Activated CD4-positive, CD25-positive, alpha-beta regulatory T cell treated with anti-CD3 and anti-CD28 coated beads, Interleukin-2, amount 50 U/mL, for 24 hours (primary cell): ENCODE measurements around the gene TCTN1.
"Not testable (repeated sequence)": the region's sequence is repeated elsewhere in the genome, so short reads cannot be mapped to it uniquely, and the experiment has no call there.

Experiments used
- ATAC-seq, 2 donors: fragments of 150-1000 bp; cut with Tn5 transposase; one replicate each; pipeline ENCODE4 v1.10.0; 2021; ENCODE audit warnings: mild to moderate bottlenecking in 1 of 2, moderate library complexity in 1 of 2

The TCTN1 gene

DNA sequence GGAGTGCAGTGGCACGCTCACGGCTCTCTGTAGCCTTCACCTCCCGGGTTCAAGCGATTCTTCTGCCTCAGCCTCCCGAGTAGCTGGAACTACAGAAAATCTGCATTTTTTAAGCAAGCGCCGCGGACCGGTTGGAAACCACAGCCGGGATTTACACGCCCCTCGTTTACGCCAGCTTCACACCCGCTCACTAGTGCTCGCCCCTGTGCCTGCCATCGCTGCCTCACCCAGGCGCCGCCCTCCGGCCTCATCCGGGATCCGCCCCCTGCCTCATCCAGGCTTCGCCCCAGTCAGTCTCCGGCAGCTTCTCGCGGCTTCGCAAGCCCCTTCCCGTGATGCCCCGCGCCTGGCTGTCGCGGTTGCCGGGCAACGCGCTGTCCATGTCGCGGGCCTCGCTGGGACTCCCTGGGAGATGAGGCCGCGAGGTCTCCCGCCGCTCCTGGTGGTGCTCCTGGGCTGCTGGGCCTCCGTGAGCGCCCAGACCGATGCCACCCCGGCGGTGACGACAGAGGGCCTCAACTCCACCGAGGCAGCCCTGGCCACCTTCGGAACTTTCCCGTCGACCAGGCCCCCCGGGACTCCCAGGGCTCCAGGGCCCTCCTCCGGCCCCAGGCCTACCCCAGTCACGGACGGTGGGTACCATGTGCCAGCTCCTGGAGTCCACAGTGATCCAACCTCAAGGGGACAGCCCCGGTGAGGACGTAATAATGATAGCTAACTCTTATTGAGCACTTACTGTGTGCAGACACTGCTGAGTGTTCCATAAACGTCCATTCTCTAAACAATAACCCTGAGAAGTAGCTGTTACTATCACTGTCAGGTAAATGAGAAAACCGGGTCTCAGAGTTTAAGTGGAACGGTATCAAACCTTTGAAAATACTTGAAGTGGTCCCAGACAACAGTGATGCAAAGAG is at the start of gene TCTN1:
Gene TCTN1 (plus strand): TSS at position 359 of the 914 bp plus-strand sequence. CDS start 54 bp downstream, at position 413.
- ATAC-seq, result peak; percentile 99 to 100

DNA sequence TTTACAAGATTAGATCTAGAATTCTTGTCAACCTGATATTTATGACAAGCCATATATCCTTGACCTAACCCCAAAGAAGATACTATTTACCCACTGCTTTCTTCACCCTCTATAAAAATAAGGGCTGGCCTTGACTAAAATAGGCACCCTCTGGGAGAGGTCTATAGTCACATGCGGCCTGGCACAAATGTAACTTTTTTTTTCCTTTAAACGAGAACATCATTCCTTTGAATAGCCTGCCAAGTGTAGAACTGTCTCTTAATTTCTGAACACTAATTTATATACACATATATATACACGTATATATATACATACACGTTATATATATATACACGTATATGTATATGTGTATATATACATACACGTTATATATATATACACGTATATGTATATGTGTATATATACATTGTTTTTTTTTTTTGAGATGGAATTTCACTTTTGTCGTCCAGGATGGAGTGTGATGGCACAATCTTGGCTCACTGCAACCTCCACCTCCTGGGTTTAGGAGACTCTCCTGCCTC is 49.4 kb upstream of the TCTN1 start:
- no peak for ATAC-seq

DNA sequence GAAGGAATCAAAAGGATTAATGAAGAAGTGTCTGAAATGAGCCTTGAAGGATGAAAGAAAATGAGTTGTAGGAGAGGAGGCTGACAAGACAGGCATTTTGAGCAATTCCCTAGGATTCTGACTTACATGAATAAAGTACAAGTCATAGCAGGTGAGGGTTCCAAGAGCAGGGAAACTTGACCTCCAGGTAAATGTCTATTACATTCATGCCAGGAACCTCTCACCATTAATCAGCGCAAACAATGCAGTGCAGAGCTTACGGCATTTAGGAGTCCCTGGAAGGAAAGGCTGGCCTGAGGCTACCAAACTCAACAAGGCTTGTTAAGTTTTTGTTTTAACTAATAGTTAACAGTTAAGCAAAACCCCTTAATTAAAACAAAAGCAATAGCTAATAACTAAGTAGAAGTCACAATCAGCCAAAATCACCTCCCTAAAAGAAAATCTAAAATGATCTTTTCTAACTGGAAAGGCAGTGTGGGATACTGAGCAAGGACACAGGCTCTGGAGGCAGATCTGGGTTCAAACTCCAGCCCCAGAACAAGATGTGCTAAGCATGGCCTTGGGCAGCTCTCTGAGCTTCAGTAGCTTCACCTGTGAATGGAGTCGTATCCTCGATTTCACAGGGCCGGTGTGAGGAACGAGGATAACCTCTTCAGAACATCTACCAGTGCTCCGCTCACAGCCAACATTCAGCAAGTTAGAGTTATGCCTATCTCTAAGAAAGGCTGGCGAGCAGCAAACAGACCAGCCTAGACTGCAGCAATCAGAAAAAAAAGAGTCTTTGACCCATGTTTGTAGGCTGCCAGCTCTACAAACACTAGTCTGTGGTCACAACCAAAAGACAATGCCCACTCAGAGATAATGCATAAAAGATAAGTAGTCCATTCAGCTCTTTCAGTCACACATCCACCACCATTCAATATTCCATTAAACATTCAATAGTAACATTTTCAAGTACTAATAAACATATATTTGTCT is 47.7 kb upstream of the TCTN1 start:
- no peak for ATAC-seq

DNA sequence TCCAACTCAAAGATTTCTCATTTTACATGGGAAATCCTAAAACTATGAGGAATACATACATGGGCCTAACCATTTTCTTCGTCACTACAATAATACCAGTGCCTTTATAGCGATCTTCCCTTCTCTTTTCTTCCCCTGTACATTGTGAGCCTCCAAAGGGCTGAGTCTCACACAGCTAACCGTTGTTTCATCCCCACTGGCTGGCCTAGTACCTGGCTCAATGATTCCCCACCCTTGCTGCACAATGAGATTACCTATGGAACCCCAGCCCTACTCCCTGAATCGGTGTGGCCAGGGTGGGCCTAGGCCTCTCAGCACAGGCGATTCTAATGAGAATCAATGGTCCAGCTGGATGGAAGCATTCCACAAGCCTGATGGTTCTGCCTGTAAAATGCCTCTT is 46.9 kb upstream of the TCTN1 start:
- ATAC-seq, result no peak

DNA sequence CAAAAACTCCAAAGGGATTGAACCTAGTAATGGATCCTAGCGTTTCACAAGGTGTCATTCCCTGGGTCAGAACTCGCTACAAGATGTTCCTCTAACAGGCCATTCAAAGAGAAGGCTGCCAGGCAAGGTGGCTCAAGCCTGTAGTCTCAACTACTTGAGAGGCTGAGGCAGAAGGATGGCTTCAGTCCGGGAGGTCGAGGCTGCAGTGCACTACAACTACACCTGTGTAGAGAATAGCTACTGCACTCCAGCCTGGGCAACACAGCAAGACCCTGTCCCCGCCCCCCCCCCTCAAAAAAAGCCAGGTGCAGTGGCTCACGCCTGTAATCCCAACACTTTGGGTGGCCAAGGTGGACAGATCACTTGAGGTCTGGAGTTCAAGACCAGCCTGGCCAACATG is 45.2 kb upstream of the TCTN1 start:
- no peak for ATAC-seq

DNA sequence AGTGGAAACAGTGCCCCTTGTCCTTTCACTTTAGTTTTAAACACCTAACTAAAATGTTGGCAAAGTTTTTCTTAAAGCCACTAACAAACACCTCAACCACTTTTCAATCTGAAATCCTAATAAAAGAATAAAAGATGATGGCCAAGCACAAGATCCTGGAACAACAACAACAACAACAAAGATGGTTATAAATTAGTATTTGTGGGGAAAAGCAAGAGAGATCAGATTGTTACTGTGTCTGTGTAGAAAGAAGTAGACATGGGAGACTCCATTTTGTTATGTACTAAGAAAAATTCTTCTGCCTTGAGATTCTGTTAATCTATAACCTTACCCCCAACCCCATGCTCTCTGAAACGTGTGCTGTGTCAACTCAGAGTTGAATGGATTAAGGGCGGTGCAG is 44.1 kb upstream of the TCTN1 start:
- ATAC-seq, result not testable (repeated sequence)

DNA sequence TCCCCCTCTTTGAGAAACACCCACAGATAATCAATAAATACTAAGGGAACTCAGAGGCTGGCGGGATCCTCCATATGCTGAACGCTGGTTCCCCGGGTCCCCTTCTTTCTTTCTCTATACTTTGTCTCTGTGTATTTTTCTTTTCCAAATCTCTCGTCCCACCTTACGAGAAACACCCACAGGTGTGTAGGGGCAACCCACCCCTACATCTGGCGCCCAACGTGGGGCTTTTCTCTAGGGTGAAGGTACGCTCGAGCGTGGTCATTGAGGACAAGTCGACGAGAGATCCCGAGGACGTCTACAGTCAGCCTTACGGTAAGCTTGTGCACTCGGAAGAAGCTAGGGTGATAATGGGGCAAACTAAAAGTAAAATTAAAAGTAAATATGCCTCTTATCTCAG is 43.1 kb upstream of the TCTN1 start:
- ATAC-seq, result not testable (repeated sequence)

DNA sequence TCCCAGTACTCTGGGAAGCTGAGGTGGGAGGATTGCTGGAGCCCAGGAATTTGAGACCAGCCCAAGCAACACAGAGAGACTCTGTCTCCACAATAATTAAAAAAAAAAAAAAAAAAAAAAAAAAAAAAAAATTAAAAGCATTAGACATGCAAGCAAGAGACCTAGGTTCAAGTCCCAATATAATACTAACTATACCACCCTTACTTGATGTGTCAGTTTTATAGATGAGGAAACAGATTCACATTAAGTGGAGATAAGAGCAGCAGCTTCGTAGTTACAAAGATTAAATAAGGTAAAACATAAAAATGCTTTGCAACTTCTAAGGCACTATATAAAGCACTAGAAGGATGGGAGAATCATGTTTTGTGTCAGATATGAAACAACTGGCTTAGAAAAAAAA is 39.9 kb upstream of the TCTN1 start:
- ATAC-seq, result no peak

DNA sequence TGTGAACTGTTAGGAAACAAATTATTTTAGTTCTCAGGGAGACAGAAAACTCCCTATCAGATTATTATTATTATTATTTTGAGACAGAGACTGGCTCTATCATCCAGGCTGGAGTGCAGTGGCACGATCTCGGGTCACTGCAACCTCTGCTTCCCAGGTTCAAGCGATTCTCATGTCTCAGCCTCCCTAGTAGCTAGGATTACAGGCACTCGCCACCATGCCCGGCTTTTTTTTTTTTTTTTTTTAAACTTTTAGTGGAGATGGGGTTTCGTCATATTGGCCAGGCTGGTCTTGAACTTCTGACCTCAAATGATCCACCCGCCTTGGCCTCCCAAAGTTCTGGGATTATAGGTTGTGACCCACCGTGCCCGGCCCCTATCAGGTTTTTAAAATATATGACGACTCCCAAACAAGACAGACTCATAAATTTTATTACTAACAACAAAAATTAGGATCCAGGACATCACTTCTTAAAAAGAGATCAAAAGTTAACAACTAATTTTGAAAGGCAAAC is 39.2 kb upstream of the TCTN1 start:
- ATAC-seq, result not testable (repeated sequence)

DNA sequence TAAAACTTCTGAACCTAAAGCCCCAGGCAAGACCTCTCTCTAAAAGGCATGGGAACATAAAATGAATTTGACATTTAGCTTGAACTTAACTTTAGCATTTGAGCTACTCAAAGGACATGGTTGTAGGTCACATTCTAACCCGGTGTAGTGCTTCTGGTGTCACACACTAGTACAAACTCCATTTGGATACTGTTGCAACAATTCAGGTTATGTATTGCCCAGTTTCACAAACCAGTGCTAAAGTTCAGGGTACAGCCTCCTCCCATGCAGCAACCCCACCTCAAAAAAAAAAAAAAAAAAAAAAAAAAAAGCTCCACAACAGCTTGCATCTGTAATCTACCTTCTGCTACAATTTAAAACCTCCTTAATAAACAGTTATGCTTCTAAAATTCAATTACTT is 38.6 kb upstream of the TCTN1 start:
- ATAC-seq, result no peak

DNA sequence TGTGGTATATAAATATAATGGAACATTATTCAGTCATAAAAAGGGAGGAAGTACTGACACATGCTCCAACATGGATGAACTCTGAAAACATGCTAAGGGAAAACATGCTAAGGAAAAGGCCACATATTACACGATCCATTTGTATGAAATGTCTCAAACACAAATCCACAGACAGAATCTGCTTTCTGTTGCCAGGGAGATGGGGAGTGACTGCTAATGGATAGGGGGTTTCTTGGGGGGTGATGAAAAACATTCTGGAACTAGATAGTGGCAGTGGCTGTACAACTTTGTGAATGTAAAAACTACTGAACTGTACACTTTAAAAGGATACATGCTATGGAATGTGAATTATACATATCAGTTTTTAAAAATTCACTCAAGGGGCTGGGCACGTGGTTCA is 37.4 kb upstream of the TCTN1 start:
- ATAC-seq, result no peak

DNA sequence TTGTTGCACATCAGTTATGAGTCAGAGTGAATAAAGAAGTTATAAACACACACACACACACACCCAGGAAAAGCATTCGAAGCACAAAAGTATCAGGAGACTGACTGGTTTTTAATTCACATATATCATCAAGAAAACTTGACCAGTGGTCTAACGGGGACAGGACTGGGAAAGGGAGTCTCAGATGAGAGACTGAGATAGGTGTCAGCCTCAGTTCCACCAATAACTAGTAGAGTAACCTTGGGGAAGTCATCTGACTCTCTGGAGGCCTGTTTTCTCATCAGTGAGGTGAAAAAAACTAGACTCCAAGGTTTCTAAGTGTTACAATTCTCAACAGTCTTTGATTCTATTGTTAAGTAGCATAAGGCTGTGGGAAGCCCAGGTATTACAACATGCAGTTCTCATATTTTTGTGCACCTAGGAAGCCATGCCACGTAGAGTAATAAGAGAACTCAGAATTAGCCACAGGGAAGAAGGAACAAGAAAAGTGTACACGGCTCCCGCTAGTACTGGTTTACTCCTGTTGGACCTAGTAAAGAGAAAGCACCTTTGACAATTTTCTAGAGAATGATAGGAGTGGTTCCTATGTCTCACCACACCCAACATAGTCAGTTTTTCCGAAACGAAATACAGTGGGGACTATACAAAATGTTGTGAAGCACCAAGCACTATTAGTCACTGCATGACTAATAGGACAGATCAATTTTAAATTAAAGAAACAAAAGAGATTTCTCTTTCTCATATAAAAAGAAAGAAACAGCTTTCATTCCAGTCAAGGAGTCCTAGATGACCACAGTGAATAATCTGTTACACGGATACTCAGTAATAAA is 35.9 kb upstream of the TCTN1 start:
- ATAC-seq, result peak; percentile 71

DNA sequence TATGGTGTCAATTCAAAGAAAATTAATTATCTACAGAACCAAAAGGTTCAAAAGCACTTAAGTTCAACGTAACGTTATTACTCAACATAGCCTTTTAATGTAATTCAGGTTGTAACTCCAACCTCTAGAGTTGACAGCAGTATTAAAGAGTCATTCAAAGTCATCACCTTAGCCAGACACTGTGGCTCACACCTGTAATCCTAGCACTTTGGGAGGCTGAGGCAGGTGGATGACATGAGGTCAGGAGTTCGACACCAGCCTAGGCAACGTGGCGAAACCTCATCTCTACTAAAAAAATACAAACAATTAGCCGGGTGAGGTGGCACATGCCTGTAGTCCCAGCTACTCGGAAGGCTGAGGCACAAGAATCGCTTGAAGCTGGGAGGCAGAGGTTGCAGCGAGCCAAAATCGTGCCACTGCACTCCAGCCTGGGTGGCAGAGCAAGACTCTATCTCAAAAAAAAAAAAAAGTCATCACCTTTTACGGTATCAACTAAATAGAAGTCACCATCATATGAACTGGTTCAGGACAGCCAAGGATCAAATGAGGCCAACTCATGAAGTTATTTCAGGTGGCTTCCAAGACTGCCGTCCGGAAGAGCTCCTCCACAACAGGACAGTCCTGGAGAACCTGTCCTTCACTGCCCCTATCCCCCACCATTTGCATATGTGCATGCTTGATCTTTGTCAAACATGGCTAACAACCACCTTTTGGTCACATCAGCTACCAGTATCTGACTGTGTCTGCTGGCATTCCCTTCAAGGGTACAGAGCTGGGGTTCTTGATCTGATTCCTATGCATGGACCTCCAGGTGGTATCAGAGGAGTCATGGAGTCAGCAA is 35.0 kb upstream of the TCTN1 start:
- ATAC-seq, result peak; percentile 39 to 71

DNA sequence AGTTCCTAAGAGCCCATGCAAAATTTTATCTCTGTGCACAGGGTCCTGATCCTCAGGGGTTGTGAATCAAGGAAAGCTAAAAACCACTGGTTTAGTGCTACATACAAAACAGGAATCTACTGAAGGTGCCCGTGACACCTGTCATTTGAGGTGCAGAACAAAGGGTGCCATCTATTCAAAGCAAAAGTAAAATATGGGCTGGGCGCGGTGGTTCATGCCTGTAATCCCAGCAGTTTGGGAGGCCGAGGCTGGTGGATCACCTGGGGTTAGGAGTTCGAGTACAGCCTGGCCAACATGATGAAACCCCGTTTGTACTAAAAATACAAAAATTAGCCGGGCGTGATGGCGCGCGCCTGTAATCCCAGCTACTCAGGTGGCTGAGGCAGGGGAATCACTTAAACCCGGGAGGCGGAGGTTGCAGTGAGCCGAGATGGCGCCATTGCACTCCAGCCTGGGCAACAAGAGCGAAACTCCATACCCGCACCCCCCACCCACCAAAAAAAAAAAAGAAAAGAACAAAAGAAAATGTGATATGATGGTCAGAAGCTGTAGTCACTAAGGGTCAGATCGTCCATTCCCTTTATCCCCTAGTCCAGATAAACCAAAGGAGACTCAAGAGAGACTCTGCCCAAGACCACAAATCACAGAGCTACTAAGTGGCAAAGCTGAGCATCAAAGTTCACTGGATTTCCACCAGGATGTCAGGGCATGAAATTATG is 34.2 kb upstream of the TCTN1 start:
- no peak for ATAC-seq

DNA sequence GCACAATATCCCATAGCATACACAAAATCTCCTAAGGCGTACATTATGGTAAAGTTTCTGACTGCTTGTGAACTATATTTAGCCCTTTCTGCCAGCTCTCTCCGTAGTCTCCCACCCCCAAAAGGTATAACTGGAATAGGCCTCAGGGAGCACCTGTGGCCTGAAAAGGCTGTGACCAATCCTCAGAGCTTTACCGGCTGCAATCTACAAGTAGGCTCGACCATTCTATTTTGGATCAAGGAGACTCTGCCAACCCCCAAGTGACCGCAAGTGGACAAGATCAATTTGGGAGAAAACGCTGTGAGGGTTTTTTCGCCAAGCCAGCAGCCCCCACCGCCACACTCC is 32.0 kb upstream of the TCTN1 start:
- ATAC-seq, result no peak

DNA sequence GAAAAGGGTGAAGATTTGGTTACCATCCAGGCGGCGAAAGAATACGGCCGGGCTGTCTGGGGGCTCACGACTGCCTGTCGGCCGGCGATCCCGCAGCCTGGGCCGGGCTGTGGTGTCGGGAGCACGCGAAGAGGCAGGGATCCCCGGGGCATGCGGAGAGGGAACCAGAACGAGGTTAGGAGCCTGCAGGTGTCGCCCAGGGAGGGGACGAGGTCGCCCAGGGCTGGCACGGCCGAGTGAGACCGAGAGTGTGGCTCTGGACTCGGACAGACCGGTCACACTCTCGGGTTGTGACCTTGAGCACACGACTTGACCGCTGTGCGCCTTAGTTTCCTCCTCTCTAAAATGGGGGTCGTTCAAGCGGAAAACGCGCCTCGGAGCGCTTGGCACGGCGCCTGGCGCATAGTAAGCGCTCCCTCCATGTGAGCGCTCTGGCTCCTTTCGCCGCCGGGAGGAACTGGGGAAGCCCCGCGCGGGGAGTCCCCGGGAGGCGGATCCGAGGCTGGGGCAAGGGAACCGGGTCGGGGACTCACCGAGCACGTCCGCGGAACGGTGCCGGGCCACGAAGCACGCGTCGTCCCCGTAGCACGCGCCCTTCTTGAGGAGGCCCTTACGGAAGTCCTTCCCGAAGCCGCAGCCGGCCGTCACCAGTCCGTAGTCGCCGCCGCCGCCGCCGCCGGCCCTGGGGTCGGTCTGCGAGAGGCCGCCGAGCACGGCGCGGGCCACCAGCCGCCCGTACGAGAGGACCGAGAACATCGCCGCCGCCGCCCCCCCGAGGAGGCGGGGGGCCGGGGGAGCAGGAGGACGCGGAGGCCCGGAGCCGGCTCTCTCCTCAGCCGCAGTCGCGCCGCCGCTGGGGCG is 31.4 kb upstream of the TCTN1 start:
- ATAC-seq, result peak; percentile 19 to 25

DNA sequence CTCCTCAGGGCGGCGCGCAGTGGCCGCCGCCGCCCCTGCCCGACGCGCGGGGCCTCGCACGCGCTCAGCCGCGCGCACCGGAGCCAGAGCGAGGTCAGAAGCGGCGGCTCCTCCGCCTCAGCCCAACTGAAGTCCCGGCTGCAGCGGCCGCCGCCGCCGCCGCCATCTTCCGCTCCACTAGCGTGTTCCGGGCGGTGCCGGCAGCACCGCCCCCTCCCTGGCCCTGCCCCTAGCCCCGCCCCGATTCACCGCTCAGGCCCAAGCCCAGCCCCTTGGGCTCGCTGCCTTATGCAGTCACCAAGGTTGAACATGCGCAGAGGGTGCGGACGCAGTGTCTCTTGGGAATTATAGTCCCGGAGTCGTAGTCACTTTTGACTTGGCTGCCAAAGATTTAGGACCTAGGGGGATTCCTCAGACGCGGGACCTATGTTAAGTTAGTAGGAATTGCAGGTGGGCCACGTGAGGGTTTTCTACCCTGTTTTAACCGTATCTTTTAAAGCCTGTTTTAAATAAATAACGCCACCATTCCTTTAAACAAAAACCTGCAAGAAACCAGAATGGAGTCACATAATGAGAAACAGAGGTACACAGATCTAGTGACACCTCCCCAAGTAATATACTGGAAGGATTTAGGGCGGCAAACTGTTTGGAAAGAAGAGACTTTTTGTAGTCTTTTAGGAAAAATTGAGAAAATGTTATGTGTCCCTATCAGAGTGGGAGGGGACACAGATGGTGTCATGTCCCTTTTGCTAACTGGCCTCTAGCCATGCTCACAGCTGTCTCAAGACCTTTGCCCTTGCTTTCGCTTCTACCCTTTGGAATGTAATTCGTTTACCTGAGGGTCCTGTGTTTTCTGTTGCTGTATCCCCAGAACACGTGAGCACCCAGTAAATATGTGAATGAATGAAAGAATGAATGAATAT is 30.5 kb upstream of the TCTN1 start, which contains the start of gene PPTC7:
Gene PPTC7 (minus strand): TSS at position 182 of the 923 bp plus-strand sequence. CDS start 287 bp downstream, outside the sequence.
- ATAC-seq, result peak; percentile 77 to 82

DNA sequence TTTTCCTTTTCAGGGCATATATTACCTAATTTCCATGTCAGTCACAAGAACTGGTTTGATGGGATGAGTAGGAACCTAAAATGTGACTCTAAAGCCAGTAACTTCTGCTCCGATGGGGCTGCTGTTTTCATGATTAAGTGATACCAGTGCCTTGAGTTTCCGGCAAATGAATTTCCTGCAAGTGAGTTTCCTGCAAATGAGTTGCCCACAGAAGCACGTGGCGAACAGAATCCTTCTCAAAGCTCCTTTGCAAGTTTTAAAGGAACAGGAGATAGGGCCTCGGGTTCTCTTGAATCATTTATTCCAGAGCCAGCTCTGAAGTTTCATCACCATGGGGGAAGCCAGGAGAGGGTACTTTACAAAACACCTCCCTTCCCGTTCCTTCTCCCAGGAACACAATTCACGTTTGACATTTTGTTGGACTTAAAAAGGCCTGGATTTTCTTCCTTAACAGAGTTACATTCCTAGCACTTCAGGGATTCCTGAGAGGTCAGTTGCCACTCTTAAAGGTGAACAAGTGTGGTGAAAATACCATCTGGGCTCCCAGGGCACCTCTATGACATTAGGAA is 28.6 kb upstream of the TCTN1 start:
- no peak for ATAC-seq
